ENCODE data around the gene AGER. TPM values are rescaled to one million over a fixed set of nuclear protein-coding genes. Genes with fewer than 3 reads are reported as not detected.
A peak's percentile ranks its signal among the peaks of the same experiment; 100 is the strongest.
"Not testable (repeated sequence)": the region's sequence is repeated elsewhere in the genome, so short reads cannot be mapped to it uniquely, and the experiment has no call there.

AGER gene
- total RNA-seq, 6 experiments from 2014 or later = 0.81 to 3.4 (median 1.8) TPM

DNA sequence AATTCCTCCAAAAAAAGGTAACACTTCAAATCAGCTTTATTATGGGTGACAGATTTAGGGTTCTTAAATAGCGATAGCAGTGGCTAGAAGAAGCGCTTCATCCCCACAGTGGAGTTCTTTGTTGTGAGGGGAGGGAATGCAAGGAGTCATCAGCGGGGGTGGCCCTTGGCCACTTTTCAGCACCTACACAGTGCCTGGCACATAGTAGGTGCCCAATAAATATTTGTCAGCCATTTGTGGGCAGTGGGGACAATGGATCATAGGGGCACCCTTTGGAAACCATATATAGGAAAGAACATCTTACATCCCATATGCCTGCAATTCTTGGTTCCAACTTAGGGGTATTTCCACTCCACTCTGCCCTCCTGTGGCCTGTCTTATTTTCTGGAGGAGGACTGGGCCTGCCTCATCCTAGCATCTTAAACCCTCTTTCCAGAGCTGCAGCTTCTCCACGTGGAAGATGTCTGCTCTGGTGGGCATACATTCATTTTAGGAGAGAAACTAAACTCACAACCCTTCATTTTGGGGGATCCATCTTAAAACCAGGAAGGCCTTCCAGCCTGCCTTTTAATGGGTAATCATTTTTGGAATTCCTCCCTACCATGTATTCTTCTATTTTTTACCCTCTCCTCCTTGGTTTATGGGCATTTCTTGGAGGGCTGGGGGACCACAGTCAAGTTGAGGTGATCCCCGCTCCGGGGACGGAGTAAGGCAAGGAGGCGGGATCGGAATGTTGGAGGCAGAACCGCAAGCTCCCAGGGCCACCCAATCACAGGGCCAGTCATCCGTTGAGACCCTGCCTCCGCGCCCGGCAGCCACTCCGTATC is 11.0 kb upstream of the AGER start:
- Histone ChIP-seq H3K36me3 (no peaks in the 10 kb centered on the region), H3K9me3 (no peaks in the 10 kb centered on the region), H3K4me1 (peaks cover 0 to 15% (median 7%) of the 10 kb centered on the region in 4 donors), H3K4me3 (peak overlapping the region; percentile 30 to 48 (median 43)), H3K27me3 (no peaks in the 10 kb centered on the region), H3K27ac (peak overlapping the region; percentile 70 to 75 (median 75))
- ATAC-seq = no peak
- intact Hi-C loops (cut with DNase I) = no loop called here
- TF ChIP-seq POLR2A (IDR thresholded peaks at IDR 0.05) = peak; percentile 49
- TF ChIP-seq, protein P1, sequence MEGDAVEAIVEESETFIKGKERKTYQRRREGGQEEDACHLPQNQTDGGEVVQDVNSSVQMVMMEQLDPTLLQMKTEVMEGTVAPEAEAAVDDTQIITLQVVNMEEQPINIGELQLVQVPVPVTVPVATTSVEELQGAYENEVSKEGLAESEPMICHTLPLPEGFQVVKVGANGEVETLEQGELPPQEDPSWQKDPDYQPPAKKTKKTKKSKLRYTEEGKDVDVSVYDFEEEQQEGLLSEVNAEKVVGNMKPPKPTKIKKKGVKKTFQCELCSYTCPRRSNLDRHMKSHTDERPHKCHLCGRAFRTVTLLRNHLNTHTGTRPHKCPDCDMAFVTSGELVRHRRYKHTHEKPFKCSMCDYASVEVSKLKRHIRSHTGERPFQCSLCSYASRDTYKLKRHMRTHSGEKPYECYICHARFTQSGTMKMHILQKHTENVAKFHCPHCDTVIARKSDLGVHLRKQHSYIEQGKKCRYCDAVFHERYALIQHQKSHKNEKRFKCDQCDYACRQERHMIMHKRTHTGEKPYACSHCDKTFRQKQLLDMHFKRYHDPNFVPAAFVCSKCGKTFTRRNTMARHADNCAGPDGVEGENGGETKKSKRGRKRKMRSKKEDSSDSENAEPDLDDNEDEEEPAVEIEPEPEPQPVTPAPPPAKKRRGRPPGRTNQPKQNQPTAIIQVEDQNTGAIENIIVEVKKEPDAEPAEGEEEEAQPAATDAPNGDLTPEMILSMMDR (IDR thresholded peaks at IDR 0.05) = peak; percentile 10 to 35 (median 26)
- WGBS (ENCODE audit: insufficient coverage, low coverage, low lambda C conversion rate, missing lambda C conversion rate) = 19% methylated on average over 14 of the region's 15 CpGs
- DNase-seq = no peak

DNA sequence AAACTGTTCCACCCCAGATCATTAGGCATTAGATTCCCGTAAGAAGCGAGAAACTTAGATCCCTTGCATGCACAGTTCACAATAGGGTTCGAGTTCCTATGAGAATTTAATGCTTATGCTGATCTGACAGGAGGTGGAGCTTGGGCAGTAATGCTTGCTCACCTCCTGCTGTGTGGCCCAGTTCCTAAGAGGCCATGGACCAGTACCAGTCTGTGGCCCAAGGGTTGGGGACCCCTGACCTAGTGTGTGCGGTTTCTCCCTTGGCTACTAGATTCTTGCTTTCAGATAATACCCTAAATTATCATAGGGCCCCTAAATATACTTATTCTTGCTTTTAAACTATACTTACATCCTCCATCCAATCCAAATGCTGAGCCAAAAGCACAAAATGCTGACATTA is 10.3 kb upstream of the AGER start:
- intact Hi-C loops (cut with DNase I) = no loop called here
- peak overlapping the region in 2 of 3 donors; percentile 70 to 75 for H3K27ac ChIP-seq

DNA sequence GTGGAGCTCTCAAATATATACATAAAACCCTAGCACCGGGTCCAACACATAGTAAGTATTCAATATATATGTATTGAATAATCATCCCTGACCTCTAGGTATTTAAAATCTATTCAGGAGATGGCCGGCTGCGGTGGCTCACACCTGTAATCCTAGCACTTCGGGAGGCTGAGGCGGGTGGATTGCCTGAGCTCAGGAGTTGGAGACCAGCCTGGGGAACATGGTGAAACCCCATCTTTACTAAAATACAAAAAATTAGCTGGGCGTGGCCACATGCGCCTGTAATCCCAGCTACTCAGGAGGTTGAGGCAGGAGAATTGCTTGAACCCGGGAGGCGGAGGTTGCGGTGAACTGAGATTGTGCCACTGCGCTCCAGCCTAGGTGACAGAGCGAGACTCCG is 9.0 kb upstream of the AGER start:
- Histone ChIP-seq H3K4me1 (peaks cover 0 to 15% (median 7%) of the 10 kb centered on the region in 4 donors), H3K4me3 (peak overlapping the region in 2 of 3 donors; percentile 6 to 64), H3K27ac (peak overlapping the region; percentile 69 to 96 (median 86))
- H3K9me3 ChIP-seq; ATAC-seq; DNase-seq; H3K27me3 ChIP-seq; H3K36me3 ChIP-seq; intact Hi-C loops (cut with DNase I): not testable (repeated sequence)
- WGBS (ENCODE audit: insufficient coverage, low coverage, low lambda C conversion rate, missing lambda C conversion rate) = 79% methylated on average over 9 of the region's 13 CpGs

More for the DNA sequence above, 10.3 kb upstream of the AGER start:
- Histone ChIP-seq H3K36me3 (no peaks in the 10 kb centered on the region), H3K9me3 (no peaks in the 10 kb centered on the region), H3K4me3 (no peak overlapping the region), H3K27me3 (no peaks in the 10 kb centered on the region), H3K4me1 (peaks cover 0 to 15% (median 7%) of the 10 kb centered on the region in 4 donors)
- no peak for TF ChIP-seq POLR2A (IDR thresholded peaks at IDR 0.05)
- TF ChIP-seq, protein P1 (IDR thresholded peaks at IDR 0.05) = no peak
- 83% methylated on average over 1 of the region's 4 CpGs for WGBS (ENCODE audit: insufficient coverage, low coverage, low lambda C conversion rate, missing lambda C conversion rate)
- DNase-seq (no peak), ATAC-seq (no peak)

DNA sequence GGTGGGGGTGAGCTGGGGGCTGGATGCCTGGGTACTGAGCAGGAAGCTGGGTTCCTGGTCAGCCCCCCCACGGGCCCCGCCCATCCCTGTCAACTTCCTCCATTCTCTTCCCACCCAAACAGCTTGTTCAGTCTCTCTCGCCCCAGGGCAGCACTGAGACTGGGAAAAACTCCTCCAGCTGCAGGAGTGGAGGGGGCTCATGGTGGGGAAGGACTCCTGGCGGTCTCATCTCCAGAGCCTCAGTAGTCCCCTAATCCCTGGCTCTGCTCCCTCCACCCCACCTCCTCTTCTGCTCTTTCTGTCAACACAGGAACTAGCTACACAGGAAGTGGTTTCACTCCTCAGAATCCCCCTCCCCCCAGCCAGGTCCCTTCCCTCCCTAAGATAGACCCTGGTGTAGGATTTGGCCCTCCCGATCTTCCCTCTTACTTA is 8.6 kb upstream of the AGER start, which contains the start of gene GPSM3:
Gene GPSM3, minus strand, starts transcription at position 36 of the 432 bp plus-strand sequence. CDS start 130 bp downstream, outside the sequence.
- Histone ChIP-seq H3K27me3 (no peaks in the 10 kb centered on the region), H3K9me3 (no peaks in the 10 kb centered on the region), H3K36me3 (no peaks in the 10 kb centered on the region), H3K4me3 (peak within 1 kb of the TSS; percentile 6 to 64 (median 25)), H3K4me1 (peaks cover 0 to 15% (median 7%) of the 10 kb centered on the region in 4 donors), H3K27ac (peak within 1 kb of the TSS; percentile 69 to 96 (median 86))
- peak; percentile 69 to 75 (median 74) for DNase-seq
- 35% methylated on average over 2 of the region's 5 CpGs for WGBS (ENCODE audit: insufficient coverage, low coverage, low lambda C conversion rate, missing lambda C conversion rate)
- TF ChIP-seq POLR2A (IDR thresholded peaks at IDR 0.05) = no peak
- TF ChIP-seq, protein P1 (IDR thresholded peaks at IDR 0.05) = no peak
- ATAC-seq = no peak
- intact Hi-C loops (cut with DNase I) = no loop called here
